Chondrocyte (in vitro differentiated cells): Measurements from ENCODE around the gene DNAI1. TPM values are rescaled to one million over a fixed set of nuclear protein-coding genes. Genes with fewer than 3 reads are reported as not detected.
"Not testable (repeated sequence)": the region's sequence is repeated elsewhere in the genome, so short reads cannot be mapped to it uniquely, and the experiment has no call there.

ENCODE experiments used
- DNase-seq: peaks from one replicate; pipeline ENCODE4 v3.0.0; 2021; ENCODE audit warnings: mixed read lengths, low spot score
- H3K27ac Mint-ChIP-seq: one replicate; pipeline ENCODE4 v1.8.0; 2021; ENCODE audit warnings: mild to moderate bottlenecking, moderate library complexity, mixed read lengths; ENCODE audit not compliant: unreplicated experiment
- H3K27me3 Mint-ChIP-seq: 2 replicates; pipeline ENCODE4 v1.8.0; 2021; ENCODE audit warnings: low read depth, mixed read lengths
- H3K36me3 Mint-ChIP-seq: 2 replicates; pipeline ENCODE4 v1.8.0; 2021; ENCODE audit warnings: low read depth, mixed read lengths
- H3K4me1 Mint-ChIP-seq: 2 replicates; pipeline ENCODE4 v1.8.0; 2021; ENCODE audit warnings: low read depth, mild to moderate bottlenecking, mixed read lengths
- H3K4me3 Mint-ChIP-seq: one replicate; pipeline ENCODE4 v1.8.0; 2021; ENCODE audit warnings: mild to moderate bottlenecking, moderate library complexity, mixed read lengths; ENCODE audit not compliant: unreplicated experiment
- H3K9me3 Mint-ChIP-seq: 2 replicates; pipeline ENCODE4 v1.8.0; 2021; ENCODE audit warnings: low read depth, mixed read lengths
- CTCF ChIP-seq: fragments of 200-600 bp; sonication (generic); IDR thresholded peaks from 2 replicates; pipeline ENCODE4 v1.5.0; 2021; ENCODE audit warnings: antibody characterized with exemption, mild to moderate bottlenecking, moderate library complexity
- total RNA-seq: library from RNA; stranded (reverse); gene quantifications from 3 replicates; pipeline ENCODE4 v1.2.1, GENCODE V29; 2021

Gene DNAI1
- total RNA-seq, 1 donor from 2014 or later = 0.25 TPM

GRCh38 chr9:34437006-34437925 is 21.3 kb upstream of the DNAI1 start:
- TF ChIP-seq CTCF = peak; percentile 83
- no peaks in the 10 kb centered on the region for H3K9me3 Mint-ChIP-seq
- no peaks in the 10 kb centered on the region for H3K27me3 Mint-ChIP-seq
- H3K4me3 Mint-ChIP-seq = no peak overlapping the region
- H3K4me1 Mint-ChIP-seq = peaks cover 16% of the 10 kb centered on the region
- peaks cover 7% of the 10 kb centered on the region for H3K36me3 Mint-ChIP-seq
- no peak for DNase-seq
- no peak overlapping the region for H3K27ac Mint-ChIP-seq

- not testable (repeated sequence) for H3K36me3 Mint-ChIP-seq, DNase-seq, H3K27me3 Mint-ChIP-seq, H3K4me3 Mint-ChIP-seq, H3K9me3 Mint-ChIP-seq, H3K27ac Mint-ChIP-seq
- H3K4me1 Mint-ChIP-seq = peaks cover 16% of the 10 kb centered on the region
Observed at GRCh38 chr9:34437926-34438307, 20.7 kb upstream of the DNAI1 start.

- H3K27ac Mint-ChIP-seq, H3K36me3 Mint-ChIP-seq, H3K9me3 Mint-ChIP-seq, DNase-seq, H3K27me3 Mint-ChIP-seq, H3K4me3 Mint-ChIP-seq: not testable (repeated sequence)
- H3K4me1 Mint-ChIP-seq = peaks cover 19% of the 10 kb centered on the region
Observed at GRCh38 chr9:34438465-34438864, 20.1 kb upstream of the DNAI1 start.

- H3K4me1 Mint-ChIP-seq = peaks cover 27% of the 10 kb centered on the region
- H3K27ac Mint-ChIP-seq = no peak overlapping the region
- TF ChIP-seq CTCF = no peak
- DNase-seq = no peak
- peaks cover 7% of the 10 kb centered on the region for H3K36me3 Mint-ChIP-seq
- no peak overlapping the region for H3K4me3 Mint-ChIP-seq
- no peaks in the 10 kb centered on the region for H3K27me3 Mint-ChIP-seq
- no peaks in the 10 kb centered on the region for H3K9me3 Mint-ChIP-seq
Observed at GRCh38 chr9:34440017-34440416, 18.6 kb upstream of the DNAI1 start.

- DNase-seq = no peak
- no peaks in the 10 kb centered on the region for H3K9me3 Mint-ChIP-seq
- H3K36me3 Mint-ChIP-seq = peaks cover 7% of the 10 kb centered on the region
- H3K4me3 Mint-ChIP-seq = no peak overlapping the region
- peaks cover 34% of the 10 kb centered on the region for H3K4me1 Mint-ChIP-seq
- no peaks in the 10 kb centered on the region for H3K27me3 Mint-ChIP-seq
- TF ChIP-seq CTCF = no peak
- no peak overlapping the region for H3K27ac Mint-ChIP-seq
Observed at GRCh38 chr9:34442770-34443169, 15.8 kb upstream of the DNAI1 start.

GRCh38 chr9:34443533-34443932 is 15.1 kb upstream of the DNAI1 start:
- no peak for DNase-seq
- TF ChIP-seq CTCF = no peak
- Mint-ChIP-seq H3K36me3 (peaks cover 7% of the 10 kb centered on the region), H3K9me3 (no peaks in the 10 kb centered on the region), H3K4me3 (no peak overlapping the region), H3K4me1 (peaks cover 34% of the 10 kb centered on the region), H3K27me3 (no peaks in the 10 kb centered on the region), H3K27ac (no peak overlapping the region)
